ENCODE results near the gene PGGHG.
"Not testable (repeated sequence)": the region's sequence is repeated elsewhere in the genome, so short reads cannot be mapped to it uniquely, and the experiment has no call there.

The PGGHG gene

DNA sequence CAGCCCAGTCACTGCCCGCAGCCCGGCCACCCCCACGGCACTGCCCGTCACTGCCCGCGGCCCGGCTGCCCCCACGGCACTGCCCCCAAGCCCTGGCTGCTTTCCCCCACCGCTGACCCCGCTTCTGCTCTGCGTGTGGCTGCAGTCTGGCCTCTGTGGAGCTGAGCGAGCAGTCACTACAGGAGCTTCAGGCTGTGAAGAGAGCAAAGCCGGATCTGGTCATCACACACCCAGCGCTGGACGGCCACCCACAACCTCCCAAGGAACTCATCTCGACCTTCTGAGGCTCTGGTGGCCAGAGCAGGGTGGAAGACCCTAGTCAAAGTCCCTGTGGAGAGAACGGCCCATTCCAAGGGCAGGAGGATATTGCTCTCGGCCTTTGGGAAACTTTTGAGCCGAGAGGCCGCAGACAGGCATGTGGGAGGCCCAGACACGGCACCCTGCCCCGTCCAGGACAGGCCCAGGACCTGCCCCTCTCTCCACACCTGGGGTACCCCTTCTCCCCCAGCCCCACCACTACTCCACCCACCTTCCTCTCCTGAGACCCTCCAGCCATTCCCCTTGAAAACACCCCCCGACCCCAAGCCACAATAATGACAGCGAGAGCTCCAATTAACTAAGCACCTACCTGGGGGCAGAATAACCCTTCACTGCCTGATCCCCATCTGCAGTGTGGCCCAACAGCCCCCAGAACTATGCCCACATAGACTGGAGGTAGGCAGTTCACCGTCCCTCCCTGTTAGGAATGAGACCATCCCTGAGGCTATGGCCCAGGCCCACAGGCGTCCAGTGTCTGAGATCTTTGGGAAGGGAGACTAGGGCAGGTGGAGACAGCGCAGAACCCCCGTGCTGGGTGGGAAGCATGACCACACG lies 3.7 kb upstream of the PGGHG start:
- no peak for DNase-seq (ENCODE audit: low read depth in 2 of 2)

DNA sequence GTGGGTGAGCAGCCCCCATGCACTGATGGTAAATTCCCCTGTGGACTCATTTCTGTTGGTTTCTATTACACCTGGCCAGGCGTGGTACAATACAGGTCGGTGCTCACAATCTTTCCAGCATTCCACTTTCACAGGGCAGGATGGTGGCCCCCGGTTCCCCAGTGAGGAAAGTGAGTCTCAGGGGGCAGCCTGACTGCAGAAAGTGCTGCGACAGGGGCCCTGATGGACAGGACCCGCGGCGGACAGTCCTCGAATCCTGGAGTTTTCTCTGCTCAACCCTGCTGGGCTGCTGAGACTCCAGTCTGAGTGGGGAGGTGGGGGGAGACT lies 3.1 kb upstream of the PGGHG start:
- no peak for DNase-seq (ENCODE audit: low read depth in 2 of 2)

DNA sequence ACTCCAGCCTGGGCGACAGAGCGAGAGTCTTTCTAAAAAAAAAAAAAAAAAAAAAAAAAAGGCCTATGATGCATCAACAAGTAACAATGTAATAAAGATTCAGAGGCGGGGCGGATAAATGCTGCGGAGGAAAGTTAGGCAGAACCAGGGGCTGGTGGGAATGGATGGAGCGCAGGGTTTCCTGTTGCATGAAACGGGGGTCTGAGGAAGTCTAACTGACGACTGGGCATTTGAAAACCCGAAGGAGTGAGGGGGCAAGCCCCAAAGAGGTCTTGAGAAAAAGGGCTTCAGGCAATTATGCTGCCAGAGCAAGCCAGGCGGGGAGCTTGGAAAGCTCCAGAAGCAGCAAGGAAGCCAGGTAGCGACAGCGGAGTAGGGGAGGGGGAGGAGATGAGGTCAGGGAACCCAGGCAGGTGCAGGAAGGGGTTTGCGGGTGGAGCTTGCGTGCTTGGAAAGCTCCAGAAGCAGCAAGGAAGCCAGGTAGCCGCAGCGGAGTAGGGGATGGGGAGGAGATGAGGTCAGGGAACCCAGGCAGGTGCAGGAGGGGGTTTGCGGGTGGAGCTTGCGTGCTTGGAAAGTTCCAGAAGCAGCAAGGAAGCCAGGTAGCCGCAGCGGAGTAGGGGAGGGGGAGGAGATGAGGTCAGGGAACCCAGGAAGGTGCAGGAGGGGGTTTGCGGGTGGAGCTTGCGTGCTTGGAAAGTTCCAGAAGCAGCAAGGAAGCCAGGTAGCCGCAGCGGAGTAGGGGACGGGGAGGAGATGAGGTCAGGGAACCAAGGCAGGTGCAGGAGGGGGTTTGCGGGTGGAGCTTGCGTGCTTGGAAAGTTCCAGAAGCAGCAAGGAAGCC lies 1.7 kb upstream of the PGGHG start:
- DNase-seq (ENCODE audit: low read depth in 2 of 2): not testable (repeated sequence)

DNA sequence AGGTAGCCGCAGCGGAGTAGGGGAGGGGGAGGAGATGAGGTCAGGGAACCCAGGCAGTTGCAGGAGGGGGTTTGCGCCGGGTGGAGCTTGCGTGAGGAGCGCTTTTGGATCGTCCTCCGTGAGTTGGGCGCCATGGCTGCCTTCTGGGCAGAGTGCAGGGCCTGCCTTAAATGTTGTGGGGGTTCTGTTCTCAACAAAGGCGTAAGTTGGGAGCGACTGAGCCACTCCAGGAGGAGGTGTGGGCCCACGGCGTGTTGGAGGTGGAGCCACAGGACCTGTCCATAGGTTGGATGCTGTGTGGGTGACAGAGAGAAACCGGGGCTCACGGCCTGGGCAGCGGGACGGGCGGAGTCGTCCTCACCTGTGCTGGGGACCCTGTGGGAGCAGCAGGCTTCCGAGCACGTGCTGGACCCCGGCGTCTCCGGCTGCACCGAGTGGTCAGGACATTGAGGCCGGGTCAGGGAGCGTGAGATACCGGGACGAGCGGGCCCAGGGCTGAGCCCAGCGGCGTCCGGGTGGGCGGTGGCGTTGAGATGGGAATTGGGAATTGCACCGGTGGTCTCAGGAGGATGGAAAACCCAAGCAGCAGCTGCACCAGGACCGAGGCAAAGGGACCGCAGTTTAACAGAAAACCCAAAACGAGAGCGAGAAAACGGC lies 977 bp upstream of the PGGHG start:
- DNase-seq (ENCODE audit: low read depth in 2 of 2): no peak

DNA sequence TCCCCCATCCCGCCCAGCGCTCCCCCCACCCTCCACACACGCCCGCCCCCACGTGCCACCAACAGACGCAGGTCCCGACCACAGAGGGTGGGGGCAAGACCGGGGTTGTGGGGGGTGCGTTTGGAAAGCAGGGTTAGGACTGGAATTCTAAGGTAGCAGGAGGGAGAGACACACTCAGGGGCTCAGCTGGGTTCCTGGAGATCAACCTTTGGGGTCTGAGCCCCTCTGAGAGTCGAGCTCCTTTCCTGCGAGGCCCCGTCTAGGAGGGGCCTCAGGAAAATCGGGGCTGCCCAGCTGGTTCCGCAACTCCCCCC lies 429 bp downstream of the PGGHG start:
- DNase-seq (ENCODE audit: low read depth in 2 of 2): no peak

DNA sequence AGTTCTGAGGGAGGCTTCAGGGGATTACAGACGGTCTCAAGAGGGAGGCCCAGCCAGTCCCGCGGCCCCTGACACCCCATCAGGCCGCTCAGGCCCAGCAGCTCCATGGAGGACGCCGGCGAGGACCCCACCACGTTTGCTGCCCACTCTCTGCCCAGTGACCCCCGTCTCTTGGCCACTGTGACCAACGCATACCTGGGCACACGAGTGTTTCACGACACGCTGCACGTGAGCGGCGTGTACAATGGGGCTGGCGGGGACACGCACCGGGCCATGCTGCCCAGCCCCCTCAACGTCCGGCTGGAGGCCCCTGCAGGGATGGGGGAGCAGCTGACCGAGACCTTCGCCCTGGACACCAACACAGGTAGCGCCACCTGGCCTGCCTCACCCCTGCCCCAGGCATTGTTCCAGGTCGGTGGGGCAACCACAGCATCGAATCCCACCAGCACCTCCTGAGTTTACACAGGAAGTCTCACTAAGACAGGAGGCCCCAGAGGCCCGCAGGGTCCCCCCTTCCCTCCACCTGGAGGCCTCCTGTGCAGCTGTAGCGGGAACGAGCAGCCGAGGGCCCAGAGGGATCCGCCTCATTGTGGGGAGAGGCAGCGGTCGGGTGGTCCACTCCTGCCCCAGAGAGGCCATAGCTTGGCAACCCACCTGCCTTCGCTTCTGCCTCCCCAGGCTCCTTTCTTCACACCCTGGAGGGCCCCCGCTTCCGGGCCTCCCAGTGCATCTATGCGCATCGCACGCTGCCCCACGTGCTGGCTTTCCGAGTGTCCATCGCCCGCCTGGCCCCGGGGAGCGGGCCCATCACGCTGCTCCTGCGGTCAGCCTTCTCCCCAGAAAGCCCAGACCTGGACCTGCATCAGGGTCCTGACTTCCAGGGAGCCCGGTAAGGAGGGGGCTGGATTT lies 1.0 kb downstream of the PGGHG start:
- no peak for DNase-seq (ENCODE audit: low read depth in 2 of 2)

DNA sequence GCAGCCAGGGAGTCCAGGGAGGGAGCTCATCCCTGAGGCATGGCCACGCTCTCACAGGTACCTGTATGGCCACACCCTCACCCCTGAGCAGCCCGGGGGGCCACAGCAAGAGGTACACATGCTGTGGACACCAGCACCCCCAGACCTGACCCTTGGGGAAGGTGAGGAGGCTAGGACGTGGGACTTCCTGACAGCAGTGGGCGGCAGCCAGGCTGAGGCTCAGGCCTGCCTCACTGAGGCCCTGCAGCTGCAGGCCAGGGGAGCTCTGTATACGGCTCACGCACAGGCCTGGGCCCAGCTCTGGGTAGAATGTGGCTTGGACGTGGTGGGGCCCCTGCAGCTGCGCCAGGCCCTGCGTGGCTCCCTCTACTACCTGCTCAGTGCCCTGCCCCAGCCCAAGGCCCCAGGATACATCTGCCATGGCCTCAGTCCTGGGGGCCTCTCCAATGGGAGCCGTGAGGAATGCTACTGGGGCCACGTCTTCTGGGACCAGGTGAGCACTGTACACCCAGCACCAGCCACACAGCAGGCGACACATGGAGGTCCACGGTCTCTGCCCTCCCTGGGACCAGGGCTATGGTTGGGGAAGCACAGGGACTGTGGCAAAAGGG lies 1.8 kb downstream of the PGGHG start:
- DNase-seq (ENCODE audit: low read depth in 2 of 2): no peak

DNA sequence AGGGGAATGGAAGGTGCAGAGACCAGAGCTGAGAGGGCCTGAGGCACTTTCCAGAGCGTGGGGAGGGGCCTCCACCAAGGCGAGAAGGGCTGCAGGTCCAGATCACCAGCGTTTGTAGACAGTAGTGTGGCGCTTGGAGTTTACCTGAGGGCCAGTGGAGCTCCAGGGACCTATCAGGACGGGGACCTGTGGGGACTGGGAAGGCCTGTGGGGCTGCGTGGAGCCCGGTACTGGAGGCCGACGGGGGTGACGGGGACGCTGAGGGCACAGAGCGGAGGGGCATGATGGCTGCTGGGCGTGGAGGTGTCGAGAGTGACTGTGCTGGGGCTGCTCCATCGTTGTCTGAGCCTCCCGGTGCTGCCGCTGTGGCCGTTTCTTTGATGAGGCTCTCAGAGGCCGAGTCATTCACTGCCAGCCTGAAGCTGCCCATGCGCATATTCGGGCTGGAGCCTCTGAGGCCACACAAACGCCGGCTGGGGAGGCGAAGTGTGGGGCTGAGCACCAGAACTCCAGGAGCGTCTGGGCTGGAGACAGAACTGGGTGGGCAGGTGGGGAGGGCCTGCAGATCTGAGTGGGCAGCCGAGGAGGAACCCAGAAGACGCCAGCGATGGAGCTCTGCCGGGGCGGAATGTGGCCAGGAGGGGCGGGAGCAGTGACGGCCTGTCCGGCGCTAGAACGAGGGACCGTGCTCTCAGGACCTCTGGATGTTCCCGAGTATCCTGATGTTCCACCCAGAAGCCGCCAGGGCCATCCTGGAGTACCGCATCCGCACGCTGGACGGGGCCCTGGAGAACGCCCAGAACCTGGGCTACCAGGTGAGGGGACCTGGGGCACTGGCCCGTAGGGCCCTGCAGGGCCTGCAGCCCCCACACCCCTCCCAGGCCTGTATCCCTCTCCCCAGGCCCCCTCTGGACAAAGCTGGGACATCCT lies 2.6 kb downstream of the PGGHG start:
- no peak for DNase-seq (ENCODE audit: low read depth in 2 of 2)

DNA sequence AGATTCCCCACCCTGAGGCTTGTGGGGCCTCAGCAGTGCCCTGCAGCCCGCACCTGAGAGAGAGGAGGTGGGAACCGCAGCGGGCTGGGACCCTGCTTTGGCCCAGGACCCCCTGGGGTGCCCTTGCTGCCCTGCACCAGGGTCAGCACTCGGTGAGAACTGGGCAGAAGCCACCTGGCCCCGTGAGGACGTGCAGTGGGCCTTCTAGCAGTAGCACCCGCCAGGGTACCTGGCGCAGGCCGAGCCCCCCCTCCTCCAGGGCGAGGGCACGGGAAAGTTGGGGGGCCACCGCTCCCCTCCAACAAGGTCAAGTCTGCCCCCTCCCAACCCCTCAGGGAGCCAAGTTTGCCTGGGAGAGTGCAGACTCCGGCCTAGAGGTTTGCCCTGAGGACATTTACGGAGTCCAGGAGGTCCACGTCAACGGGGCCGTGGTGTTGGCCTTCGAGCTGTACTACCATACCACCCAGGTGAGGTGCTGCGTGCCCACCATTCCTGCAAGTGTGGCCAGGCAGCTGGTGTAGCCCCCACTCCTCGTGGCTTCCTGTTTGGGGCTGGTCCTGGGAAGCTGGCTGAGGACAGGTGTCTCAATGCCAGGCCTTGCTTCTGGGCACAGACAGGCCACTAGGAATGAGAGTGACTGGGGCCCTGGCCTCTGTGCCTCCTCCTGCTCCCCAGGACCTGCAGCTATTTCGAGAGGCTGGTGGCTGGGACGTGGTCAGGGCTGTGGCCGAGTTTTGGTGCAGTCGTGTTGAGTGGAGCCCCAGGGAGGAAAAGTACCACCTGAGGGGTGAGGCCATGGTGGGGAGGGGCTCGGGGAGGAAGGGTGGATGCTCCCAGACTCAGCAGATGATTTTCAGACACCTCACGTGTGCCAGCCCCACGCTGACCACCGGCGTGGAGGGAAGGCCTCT lies 3.5 kb downstream of the PGGHG start:
- DNase-seq (ENCODE audit: low read depth in 2 of 2): no peak

DNA sequence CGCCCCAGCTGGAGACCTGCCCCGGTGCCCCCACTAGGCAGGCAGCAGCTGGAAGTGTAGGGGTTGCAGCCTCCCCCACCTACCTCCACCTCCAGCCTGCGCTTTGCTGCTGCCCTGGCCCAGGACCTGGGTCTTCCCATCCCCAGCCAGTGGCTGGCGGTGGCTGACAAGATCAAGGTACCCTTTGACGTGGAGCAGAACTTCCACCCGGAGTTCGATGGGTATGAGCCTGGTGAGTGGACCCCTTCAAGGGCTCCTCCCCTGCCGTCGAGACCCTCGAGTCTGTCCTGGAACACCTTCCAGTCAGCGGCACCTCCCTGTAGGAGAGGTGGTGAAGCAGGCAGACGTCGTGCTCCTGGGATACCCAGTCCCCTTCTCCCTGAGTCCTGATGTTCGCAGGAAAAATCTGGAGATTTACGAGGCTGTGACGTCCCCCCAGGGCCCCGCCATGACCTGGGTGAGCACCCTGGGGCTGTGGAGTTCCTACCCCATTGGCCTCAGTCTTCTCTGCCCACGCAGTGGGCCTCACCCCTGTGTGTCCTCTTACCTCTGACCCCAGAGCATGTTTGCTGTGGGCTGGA lies 4.4 kb downstream of the PGGHG start:
- DNase-seq (ENCODE audit: low read depth in 2 of 2): no peak

DNA sequence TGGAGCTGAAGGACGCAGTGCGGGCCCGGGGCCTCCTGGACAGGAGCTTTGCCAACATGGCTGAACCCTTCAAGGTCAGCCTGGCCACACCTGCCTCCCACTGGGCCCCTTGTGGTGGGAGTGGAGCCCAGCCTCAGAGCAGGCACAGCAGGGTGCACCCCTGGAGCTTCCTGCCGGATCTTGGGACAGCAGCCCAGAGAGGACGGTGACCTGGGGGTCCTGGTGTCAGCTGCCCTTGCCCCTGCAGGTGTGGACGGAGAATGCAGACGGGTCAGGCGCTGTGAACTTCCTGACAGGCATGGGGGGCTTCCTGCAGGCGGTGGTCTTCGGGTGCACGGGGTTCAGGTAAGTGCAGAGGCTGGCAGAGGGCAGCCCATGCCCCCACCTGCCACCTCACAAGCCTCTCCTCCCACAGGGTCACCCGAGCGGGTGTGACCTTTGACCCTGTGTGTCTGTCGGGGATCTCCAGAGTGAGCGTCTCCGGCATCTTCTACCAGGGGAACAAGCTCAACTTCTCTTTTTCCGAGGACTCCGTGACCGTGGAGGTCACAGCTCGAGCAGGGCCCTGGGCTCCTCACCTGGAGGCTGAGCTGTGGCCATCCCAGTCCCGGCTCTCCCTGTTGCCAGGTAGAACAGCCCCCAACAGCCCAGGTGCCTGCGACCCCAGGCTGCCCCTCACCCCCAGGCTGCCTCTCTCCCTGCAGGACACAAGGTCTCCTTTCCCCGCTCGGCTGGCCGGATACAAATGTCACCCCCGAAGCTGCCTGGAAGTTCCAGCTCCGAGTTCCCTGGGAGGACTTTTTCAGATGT lies 5.1 kb downstream of the PGGHG start:
- no peak for DNase-seq (ENCODE audit: low read depth in 2 of 2)

DNA sequence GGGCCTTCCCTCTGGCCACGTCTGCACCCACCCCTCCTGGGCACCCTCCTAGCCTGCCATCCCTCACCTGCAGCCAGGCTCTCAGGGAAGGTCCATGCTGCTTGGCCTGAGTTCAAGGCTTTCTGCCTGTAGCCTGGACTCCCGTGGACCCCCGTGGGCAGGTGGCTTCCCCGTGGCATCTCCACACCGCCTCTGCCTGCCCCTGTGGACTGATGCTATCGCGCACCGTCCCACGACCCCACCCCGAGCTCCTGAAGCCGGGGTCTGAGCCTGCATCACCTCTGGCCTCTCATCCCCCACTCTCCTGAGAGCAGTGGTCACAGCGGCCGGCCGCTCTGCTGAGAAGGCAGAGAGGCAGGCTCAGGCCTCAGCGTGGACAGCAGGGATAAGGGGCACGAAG lies 5.9 kb downstream of the PGGHG start:
- DNase-seq (ENCODE audit: low read depth in 2 of 2): no peak

DNA sequence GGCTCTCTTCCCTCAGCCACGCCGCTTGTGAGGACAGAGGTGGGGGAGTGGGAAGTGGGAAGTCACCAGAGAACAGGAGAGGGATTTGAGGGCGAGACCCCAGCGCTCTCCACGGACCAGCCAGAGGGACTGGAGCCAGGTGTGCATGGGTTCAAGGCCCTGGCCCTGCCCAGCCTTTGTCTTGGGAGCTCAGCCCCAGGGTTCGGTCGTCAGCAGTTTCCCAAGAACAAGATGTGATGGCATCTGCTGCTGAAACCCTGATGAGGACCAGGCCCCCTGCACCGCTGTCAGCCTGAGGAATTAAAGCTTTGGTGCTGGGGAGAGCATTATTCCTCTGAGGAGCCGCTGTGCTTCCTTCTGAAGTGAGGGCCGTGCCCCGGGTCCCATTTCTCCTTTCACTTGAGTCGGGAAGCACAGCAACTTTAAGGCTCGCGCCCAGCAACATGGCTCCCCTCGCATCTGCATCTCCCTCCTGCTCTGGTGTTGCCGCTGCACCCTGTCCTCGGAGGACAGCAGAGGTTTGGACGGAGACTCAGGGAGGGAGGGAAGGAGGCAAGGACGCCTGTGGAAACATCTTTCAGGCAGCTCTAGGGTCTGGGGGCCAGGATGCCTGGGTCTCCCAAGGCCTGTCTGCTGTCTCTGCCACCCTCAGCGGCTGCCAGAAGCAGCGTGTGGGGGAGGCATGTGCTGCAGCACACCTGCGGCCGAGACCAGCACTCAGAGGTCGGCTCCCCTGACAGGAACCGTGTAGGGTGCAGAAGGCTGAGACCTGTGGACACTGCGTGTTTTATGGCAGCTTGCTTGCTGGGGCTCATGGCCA lies 6.6 kb downstream of the PGGHG start:
- no peak for DNase-seq (ENCODE audit: low read depth in 2 of 2)

DNA sequence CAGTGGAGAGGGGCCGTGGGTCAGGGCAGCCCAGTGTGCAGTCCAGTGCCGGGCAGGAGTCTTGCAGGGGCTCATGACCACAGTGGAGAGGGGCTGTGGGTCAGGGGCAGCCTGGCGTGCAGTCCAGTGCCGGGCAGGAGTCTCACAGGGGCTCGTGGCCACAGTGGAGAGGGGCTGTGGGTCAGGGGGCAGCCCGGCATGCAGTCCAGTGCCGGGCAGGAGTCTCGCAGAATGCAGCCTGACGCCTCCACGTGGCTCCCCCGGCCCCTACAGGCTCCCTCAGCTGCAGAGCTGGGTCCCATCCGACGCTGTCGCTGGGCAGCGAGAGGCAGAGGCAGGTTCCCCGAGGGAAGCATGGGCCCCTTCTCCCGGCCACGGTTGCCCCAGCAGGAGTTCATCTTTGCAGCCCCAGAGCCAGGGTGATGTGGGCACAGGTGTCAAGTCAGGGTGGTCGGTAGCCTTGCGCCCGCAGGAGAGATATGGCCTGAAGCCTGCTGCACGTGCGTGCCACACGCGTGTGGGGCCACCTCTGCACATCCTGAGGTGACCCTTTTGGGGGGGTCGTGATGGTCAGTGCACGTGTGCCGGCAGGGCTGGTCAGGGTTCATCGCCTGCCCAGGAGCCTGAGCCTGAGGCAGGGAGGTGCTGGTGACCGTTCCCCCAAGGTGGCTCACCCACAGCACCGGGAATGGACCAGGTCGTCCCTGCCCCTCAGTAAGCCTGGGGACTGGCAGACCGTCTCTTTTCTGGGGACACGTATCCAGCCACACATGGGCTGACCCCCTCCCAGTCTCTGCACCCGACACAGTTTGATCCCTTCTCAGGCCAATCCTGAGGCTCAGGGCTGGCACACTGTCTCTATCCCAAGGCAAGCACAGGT lies 7.5 kb downstream of the PGGHG start:
- no peak for DNase-seq (ENCODE audit: low read depth in 2 of 2)

DNA sequence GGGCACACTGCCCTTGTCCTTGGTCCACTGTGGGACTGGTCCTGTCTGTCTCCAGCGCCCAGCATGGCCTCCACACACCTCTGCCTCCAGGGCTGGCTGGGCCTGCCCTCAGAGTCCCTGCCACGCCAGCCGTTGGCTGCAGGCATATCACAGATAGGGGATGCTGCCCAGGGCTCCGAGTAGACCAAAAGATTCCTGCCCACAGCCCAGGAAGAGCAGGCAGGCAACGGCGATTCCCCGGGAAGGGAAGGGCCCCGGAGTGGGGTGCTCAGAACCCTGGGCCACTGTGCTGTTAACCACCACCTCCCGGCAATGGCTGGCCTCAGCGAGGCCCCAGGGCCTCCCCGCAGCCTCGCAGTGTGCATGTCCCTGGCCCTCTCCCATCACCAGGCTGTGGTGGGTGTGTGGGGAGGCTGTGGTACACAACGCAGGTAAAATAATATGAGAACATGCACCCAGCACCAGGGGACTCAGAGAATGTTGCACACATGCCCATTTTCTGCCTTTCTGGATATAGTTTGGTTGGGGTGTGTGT lies 8.2 kb downstream of the PGGHG start:
- no peak for DNase-seq (ENCODE audit: low read depth in 2 of 2)

Measured in stimulated activated CD4-positive, alpha-beta T cell treated with anti-CD3 and anti-CD28 coated beads, Interleukin-15, amount 100 ng/mL, for 48 hours (primary cell).